Activated naive CD4-positive, alpha-beta T cell treated with anti-CD3 and anti-CD28 coated beads, Interleukin-2, amount 50 U/mL, for 16 hours (primary cell): Measurements from ENCODE around the gene PTPRR.

Source experiments
- DNase-seq: peaks from one replicate; pipeline ENCODE4 v3.0.0-alpha.2; 2020

Gene PTPRR

DNA sequence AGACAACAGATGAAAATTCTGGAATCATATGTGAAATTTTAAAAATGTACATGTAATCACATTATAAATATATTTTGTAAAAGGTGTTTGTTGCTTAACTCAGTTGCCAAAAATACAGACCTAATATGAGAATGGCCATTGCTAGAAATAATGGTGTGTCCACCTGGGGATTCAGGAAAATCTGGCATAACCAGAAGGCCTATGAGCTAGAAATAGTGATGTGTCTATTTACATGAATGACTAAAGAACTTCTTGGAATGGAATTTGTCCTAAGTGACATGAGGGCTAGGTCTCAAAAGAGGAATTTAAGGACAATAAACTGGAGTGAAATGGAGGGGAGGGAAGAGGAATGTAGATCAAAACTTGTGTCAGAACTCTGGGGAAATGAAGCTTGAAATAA is 126.4 kb downstream of the PTPRR start:
- no peak for DNase-seq

DNA sequence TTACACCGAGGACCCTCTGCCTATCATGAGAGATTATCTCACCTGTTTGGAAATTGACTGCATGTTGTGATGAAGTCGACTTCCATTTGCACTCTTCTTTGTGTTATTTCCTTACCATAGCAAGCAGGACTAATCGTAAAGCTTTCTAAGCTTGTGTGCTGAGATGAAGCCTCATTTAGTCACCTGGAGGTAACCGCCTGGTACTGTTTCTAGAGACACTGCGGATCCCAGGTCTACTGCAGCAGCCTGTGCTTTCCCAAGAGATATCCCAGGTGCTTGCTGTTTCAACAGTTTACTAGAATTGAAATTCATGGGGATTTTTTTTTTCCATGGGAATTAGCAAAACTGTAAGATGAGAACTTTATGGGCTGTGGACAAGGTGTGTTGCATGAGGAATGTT is 131.8 kb downstream of the PTPRR start:
- DNase-seq, result no peak

GRCh38 chr12:70787612-70788011 is 132.9 kb downstream of the PTPRR start:
- DNase-seq, result no peak

GRCh38 chr12:70785896-70786295 is 134.6 kb downstream of the PTPRR start:
- no peak for DNase-seq

GRCh38 chr12:70784042-70784668 is 136.4 kb downstream of the PTPRR start:
- no peak for DNase-seq

GRCh38 chr12:70783455-70783854 is 137.1 kb downstream of the PTPRR start:
- DNase-seq, result no peak

DNA sequence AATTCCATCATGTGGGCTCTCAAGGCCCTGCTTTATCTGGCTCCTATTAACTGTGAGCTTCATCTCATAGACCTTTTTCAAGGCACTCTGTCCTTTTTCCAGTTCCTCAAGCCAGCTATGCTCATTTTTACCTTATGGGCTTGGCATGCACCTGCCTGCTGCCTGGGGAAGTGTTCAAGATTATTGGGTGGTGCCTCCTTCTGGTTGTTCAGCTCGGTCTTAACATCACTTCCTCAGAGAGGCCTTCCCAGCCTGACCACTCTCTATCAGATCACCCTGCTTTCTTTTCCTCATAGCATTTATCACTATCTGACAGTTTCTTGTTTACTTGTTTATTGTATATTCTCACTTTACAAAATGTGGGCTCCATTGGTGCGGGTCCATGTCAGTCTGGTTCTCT is 141.3 kb downstream of the PTPRR start:
- no peak for DNase-seq

DNA sequence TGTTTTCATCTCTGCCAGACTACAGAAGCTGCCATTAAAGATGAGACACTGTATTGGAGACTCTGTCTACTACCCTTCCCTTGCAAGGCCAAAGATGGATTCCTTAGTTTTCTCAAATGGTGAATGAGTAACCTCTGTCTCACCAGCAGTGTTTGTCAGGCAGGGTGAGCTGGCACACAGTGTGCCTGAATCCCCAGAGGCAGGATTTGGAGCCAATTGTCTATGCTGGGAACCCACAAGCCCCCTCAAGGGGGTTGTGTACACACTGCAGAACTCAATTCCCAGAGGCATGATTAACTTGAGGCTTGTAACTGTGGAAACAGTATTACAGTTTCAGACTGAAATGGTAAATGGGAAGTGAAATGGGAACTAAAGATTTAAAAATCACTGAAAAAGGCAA is 146.5 kb downstream of the PTPRR start:
- DNase-seq, result no peak

DNA sequence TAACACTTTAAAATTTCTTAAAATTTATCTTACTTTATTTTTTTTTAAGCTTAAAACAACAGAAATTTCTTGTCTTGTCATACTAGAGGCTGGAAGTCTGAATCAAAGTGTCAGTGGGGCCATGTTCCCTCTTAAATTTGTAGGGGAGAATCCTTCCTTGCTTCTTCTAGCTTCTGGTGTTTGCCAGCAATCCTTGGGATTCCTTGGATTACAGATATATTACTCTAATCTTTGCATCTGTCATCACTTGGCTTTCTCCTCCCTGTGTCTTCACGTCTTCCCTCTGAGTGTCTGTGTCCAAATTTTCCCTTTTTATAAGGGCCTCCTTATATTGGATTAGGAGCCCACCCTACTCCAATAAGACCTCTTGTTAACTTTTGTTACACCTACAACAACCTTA is 147.7 kb downstream of the PTPRR start:
- no peak for DNase-seq

DNA sequence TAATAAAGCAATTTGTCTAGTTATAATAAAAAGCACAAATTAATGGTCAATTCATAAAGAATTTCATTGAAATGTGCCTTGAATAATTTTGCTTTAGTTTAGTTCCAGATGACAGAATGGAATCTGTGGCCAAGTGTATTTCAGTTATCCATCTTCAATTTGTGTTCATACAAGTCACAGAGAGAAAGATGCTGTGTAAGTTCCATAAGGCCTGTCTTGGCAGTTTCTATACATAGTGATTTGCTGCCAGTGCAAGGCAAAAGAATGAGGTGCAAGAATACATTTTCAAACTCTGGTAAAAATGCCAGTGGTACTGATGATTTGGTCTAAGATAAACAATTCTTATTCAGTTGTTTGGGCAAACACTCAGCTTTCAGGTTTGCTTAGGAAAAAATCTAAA is 149.0 kb downstream of the PTPRR start:
- DNase-seq, result no peak

- DNase-seq, result no peak
Observed at GRCh38 chr12:70763666-70764065, 156.9 kb downstream of the PTPRR start.

GRCh38 chr12:70762000-70762399 is 158.5 kb downstream of the PTPRR start:
- no peak for DNase-seq

DNA sequence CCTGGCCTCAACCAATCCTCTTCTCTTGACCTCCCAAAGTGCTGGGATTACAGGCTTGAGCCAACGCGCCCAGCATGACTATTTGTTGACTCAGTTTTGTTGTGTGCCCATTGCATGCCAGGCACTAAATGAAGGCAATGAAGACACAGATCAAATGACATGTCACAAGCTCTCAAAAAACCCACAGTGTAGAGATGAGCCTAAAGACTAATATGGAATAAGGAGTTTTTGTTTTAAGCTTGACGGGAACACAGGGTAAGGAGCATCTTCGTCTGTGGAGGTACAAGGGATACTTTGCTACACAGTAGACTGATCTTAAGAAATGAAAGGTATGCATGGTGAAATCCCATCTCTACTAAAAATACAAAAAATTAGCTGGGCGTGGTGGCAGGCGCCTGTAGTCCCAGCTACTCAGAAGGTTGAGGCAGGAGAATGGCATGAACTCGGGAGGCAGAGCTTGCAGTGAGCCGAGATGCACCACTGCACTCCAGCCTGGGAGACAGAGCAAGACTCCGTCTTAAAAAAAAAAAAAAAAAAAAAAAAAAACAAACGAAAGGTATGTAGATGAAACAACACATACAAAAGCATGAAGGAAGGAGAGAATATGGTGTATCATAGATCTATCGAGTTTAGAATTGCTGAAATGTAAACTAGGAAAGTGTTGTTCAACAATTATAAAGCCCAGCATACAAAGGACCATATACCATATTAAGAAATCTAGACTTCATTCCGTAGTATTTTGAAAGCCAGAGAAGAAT is 161.2 kb downstream of the PTPRR start:
- DNase-seq, result no peak

GRCh38 chr12:70758494-70758845 is 162.1 kb downstream of the PTPRR start:
- DNase-seq, result no peak

DNA sequence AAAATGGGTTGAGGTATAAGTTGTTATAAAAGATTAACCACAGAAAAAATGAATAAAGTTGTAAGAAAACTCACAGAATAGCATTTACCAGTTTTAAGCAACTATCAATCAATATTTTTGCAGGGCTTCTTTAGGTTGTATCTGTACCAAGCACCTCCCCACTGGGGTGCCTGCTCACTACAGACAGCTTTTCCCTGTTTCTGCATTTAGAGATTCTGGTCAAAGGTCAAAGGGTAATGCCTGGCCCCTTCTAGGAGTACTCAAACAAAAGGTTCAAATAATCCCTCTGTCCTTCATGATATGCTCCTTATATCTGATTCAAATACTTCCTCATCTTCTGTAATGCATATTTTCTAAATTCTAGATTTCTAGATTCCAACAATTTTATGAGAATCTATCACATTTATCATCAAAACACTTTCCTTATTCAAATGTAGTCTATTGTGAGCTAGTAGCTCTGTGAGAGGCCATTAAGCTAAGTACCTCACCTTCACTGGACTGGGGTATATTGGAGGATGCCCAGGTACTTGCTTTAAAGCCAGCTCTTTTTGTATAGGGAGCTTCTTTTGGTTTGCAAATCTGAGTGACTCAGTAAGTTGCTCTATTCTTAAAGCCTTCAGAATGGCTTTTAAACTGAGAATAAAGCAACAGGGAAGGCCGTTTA is 162.6 kb downstream of the PTPRR start:
- no peak for DNase-seq

DNA sequence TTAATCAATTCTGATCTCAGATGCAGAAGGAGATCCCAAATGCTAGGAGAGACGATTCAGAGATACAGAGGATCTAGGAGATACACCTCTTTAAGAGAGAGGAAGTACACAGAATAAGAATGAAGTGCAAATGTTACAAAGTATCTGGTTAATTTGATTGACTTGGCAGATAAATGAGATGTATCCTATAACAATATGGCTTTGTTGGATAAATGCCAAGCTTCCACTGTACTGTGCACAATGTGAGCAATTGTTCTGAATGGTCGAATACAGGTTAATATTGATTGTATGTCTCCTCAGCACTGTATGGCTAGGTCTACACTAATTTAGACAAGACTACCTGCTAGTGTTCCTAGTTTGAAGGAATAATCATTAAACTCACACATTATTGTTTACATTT is 163.7 kb downstream of the PTPRR start:
- DNase-seq, result no peak

GRCh38 chr12:70756118-70756517 is 164.4 kb downstream of the PTPRR start:
- no peak for DNase-seq

DNA sequence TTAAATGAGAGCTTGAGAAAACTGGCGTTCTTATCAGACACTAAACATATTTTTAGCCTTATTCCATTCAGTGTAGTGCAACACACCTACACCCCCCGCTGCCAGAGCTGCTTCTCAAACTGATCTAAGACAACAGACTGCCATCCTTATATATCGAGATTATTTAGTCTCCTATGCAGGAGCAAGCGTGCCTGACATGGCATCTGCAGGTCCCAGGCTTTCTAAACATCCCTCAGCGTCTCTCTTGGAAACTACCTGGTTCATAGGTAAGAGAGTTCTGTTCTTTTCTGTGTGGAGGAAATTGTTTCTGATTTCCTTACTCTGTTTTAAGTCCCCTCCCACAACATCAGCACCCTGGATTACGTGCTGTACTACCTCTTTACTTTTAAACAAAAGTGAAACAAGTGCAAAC is 166.2 kb downstream of the PTPRR start:
- DNase-seq, result no peak

- no peak for DNase-seq
Observed at GRCh38 chr12:70752327-70752726, 168.2 kb downstream of the PTPRR start.

GRCh38 chr12:70749931-70750330 is 170.6 kb downstream of the PTPRR start:
- no peak for DNase-seq

DNA sequence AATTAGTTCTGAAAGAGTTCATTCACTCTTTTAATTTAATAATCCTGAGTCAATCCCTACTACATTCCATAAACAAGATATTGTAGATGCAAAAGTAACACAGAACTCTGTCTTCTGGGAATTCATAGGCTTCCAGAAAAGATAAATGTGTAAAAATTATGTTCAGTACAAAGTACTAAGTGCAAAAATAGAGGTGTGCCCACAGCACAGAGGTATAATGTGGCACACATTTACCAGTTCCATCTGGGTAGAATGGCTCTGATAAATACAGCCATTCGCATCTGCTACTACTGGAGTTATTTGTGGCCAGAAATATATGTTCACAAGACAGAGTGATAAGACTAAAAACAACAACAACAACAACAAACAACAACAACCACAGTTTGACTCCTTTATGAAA is 171.7 kb downstream of the PTPRR start:
- DNase-seq, result no peak

DNA sequence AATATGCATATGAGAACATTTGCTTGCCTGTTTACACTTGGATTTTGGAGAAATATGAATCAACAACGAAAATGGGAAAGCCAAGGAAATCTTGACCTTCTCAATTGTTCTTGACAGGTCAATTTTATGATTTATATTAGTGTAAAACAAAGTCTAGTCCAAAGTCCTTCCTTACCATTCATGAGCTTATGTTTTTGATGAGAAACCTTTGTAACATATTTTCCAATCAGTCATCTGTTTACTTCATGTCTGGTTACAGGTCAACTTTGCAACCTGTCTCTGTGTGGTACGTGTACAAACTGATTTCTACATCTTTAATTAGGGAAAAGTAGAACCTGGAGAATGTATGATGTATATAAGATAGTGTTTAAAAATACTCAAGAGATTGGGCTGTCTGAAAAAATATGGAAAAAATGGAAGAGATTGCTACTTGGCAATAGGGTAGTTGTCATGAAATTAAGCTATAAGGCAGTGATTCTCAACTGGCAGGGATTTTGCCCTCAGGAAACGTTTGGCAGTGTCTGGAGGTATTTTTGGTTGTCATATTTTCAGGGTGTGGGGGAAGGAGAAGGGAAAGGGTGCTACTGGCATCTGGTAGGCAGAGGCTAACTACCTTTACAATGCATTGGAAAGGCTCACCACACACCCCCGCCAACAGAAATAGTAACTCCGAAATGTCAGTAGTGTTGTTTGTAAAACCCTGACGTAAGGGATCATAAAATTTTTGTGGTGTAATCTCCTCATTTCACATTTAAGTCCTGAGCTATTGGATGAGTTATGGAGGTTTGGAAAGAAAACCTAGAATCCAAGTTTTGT is 172.9 kb downstream of the PTPRR start:
- no peak for DNase-seq

DNA sequence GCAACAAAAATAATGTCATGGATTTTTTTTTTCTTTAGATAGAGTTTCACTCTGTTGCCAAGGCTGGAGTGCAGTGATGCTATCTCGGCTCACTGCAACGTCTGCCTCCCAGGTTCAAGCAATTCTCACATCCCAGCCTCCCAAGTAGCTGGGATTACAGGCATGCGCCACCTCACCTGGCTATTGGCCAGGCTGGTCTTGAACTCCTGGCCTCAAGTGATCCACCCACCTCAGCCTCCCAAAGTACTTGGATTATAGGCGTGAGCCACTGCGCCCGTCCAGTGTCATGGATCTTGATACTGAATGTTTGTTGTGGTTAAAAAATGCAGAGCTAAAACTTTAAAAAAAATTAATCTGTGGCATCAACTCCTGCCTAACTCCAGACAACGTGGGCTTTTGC is 175.5 kb downstream of the PTPRR start:
- no peak for DNase-seq

DNA sequence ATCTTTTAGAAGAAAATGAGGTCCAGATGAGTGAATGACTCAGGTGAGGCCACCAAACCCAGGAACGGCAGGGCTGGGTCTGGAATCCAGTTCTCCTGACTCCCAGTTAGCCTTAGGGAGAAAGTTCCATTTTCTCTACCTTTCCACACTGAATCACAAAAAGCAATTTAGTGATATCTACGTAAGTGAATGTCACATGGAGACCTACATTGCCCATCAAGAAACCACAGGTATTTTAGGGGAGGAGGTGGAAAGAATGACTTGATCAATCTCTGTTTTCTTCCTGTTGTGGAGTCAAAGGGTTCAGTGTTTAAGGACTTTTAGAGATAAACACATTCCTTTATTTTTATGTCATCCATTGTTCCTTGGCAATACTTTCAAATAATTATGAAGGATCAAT is 176.4 kb downstream of the PTPRR start:
- DNase-seq, result no peak
